ENCODE results near the gene PCSK6. TPM values are rescaled to one million over a fixed set of nuclear protein-coding genes. Genes with fewer than 3 reads are reported as not detected.
"Not testable (repeated sequence)": the region's sequence is repeated elsewhere in the genome, so short reads cannot be mapped to it uniquely, and the experiment has no call there.

The PCSK6 gene
- polyA plus RNA-seq, 1 donor: 9.8 TPM

DNA sequence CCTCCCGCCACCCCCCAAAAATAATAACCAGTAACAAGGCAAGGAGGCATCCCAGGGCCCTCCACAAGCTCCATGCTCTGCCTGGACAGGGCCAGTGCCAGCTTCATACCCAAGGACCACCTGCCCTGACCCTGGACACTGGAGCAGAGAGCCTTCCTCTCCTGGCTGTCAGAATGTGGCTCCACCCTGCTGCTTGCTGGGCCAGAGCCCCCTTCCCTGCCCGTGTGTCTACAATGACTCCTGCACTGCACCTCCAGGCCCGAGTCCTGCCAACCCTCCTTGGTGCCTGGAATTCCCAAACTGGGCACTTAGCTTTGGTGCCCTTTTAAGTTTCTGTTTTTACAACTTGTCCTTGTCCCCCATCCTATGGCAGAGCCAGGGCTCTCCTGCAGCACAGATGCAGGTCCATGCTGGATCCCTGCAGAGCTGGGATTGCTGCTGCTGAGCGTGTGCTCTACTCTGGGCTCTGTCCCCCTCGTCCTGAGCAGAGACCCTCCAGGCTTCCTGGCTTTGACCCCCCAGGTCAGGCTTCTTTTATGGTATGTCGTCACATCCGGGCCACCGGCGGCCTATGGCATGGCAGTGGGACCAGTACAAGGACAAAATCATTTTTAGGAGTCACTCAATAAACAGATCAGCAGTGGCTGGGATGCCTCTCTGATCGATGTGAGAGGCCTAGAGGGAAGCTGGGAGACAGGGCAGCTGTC is 183.0 kb downstream of the PCSK6 start:
- no peak for DNase-seq

DNA sequence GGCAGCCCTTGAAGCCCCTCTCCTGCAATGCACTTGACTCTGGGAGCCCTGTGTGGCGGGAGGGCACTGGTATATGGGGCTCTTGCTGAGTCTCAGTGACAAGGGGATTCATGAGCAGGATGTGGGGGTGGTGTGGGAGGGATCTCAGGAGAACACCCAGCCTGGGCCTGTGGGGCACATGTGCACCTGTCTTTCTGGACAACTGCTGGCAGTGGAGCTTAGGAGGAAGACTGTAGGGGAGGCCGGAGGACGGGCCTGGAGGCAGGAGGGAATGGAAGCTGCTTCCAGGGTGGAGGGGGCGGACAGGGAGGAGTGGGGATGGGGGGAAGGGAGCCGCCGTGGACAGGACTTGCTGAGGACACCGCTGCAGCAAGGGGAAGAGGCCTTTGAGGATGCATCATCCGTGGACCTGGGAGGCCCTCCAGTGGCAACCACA is 183.7 kb downstream of the PCSK6 start:
- DNase-seq: no peak

- no peak for DNase-seq
Observed at GRCh38 chr15:101303408-101303807, 186.1 kb downstream of the PCSK6 start.

DNA sequence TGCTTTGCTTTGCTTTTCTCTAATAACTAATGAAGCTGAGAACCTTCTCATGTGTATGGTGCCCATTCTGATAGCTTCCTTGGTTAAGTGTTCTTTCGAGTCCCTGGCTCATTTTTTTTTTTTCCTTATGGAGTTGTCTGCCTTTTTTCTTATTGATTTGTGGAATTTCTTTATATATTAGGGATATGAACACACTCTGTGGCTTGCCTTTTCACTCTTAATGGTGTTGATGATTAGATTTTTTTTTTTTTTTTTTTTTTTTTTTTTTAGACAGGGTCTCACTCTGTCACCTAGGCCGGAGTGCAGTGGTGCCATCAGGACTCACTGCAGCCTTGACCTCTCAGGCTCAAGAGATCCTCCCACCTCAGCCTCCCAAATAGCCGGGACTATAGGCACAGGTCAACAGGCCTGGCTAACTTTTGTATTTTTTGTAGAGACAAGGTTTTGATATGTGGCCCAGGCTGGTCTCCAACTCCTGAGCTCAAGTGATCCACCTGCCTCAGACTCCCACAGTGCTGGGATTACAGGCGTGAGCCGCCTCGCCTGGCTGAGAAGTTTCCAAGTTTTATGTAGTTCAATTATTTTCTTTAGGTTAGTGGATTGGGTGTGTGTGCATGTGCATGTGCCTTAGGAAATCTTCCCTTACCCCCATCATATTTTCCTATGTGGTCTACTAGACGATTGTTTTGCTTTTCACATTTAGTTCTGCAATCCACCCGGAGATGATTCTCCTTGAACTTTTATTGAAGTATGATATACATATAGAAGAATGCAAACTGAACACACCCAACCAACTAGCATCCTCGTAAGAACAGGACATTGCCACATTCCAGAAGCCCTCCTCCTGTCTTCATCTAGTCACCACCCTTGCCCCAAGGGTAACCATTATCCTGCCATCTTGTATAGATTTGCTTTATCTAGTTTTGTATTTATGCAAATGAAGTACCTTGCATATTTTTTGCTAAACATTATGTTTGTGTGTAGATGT is 192.8 kb downstream of the PCSK6 start:
- DNase-seq: no peak

DNA sequence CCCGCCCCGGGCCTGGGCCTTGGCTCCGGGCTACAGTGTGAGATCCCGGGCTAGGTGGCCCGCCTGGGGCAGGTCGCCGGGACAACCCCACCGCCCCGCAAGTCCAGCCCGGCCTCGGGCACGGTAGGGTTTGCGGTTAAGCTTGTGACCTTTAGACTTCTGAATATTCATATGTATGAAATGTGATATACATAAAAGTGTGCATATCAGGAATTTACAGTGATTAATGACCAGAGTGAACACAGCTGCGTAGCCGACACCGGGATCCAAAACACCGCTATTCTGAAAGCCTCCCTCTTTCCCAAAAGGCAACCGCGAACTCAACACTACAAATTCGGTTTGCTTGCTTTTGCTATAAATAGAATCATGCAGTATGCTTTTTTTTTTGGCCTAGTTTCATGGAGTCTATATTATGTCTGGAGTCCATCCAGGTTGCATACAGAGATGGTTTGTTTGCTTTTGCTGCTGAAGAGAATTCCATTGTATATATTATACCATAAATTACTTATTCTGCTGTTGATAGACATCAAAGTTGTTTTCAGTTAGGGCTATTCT is 193.8 kb downstream of the PCSK6 start:
- DNase-seq: no peak

- peak; percentile 98 for DNase-seq
Observed at GRCh38 chr15:101294731-101295606, 194.5 kb downstream of the PCSK6 start, which contains the start of gene SNRPA1. Gene SNRPA1 (minus strand): TSS chr15:101295248. CDS start chr15:101295178, 70 bp downstream.

DNA sequence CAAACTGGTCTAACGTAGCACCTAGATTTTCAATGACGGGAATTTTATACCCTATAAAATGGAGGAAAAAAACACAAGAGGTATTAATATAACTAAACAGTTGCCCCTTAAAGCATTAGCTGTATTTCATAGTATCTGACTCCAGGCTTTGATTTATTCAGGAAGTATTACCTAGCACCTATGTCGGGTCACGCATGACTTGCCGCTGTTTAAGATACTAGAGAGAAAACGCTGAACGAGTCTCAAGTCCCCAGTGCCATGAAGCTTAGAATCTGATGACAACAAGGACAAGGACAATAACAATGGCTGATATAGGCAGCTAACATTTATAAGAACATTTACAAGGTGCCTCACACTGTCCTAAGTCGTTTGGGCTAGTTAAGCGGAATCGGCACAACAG is 196.4 kb downstream of the PCSK6 start:
- DNase-seq: no peak

DNA sequence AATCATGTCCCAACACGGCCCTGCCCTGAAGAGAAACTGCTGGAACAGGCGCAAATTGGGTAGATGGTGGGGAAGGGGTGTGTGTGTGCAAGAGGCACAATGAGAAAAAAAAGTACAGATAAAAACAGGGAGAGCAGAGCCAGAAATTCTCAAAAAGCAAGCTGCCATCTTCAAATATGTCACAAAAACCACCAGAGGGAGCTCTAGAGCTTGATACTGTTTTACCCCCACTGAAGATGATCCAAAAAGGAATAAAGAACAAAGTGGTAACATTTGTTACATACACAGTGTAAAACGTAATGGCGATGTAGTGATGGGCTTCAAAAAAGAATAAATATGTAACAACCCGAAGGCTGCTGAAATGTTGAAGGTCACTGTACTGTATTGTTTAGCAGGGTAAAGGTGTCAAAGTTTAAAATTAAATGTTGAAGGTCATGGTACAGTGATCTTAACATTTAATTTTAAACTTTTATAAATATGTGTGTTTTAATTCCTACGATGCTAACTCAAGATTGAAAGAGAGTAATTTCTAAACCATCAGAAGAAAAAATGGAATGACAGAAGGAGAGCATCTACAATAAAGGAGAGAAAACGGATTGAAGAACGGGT is 200.5 kb downstream of the PCSK6 start:
- no peak for DNase-seq

DNA sequence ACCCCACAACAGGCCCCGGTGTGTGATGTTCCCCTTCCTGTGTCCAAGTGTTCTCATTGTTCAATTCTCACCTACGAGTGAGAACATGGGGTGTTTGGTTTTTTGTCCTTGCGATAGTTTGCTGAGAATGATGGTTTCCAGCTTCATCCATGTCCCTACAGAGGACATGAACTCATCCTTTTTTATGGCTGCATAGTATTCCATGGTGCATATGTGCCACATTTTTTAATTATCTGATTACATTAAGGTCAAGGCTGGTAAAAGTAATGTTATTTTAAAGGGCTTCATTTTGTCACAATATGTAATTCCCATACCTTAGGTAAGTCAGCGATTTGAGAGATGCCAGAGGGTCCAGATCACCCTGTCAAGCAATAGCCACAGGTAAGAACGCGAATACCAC is 202.2 kb downstream of the PCSK6 start:
- not testable (repeated sequence) for DNase-seq

GRCh38 chr15:101286471-101287114 is 202.9 kb downstream of the PCSK6 start:
- no peak for DNase-seq

DNA sequence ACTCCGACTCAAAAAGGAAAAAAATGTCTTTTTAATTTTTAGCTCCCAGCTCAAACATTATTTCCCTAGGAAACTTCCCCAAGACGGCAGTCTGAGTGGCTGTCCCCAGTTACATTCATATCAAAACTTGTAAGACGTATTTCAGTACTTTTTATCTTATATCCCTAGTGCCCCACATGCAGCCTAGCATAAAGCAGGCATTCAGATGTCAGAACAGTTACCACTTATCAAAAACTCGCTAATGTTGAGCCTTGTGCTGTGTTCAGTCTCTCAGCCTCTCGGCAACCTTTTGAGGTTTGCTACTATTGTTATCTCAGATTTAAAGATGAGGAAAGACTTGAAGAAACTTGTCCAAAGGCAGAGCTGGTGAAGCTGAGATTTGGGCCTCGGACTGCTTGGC is 205.6 kb downstream of the PCSK6 start:
- DNase-seq: no peak

DNA sequence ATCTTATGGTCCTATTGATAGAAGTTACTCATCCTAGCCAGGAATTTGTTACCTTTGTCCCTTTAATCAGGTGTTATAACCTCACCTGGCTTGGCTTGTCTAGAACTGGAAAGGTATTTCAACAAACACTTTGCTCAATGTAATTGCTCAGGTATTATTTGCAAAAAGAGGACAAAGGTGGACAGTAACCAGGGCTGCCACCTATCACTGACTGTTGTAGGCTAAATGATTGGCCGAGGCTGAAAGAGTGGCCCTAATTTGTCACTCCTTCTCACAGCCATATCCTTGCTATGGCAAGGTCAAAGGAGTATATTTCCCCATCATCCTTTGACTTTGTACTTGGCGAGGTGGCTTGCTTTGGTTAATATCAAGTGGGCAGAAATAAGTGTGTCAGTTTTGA is 209.5 kb downstream of the PCSK6 start:
- no peak for DNase-seq

GRCh38 chr15:101277943-101278564 is 211.5 kb downstream of the PCSK6 start:
- DNase-seq: no peak

GRCh38 chr15:101277038-101277822 is 212.3 kb downstream of the PCSK6 start, which contains the start of gene SELENOS:
Gene SELENOS (minus strand): TSS chr15:101277485. CDS start chr15:101277417, 68 bp downstream.
- peak; percentile 95 for DNase-seq

- DNase-seq: no peak
Observed at GRCh38 chr15:101276501-101277037, 212.9 kb downstream of the PCSK6 start.

GRCh38 chr15:101275018-101275417 is 214.5 kb downstream of the PCSK6 start:
- no peak for DNase-seq

DNA sequence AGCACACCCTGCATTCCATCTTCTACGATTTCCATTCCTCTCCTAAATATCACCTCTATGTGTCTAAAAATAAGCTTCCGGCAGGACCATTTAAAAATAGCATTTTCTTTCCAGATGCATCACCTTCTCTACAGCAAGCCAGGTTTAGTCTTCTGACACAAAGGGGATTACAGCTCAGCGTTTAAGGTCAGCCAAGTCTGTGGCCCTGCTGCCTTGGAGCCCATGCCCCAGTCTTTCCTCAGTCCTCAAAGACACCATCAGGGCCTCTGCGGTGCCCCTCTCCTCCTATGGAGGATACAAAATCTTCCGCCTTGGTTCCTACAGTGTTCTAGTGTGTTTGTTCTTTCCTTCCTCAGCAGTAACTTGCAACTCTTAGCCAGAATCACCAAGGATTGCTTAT is 216.0 kb downstream of the PCSK6 start:
- no peak for DNase-seq

GRCh38 chr15:101272584-101272983 is 216.9 kb downstream of the PCSK6 start:
- no peak for DNase-seq

GRCh38 chr15:101269479-101270223 is 219.9 kb downstream of the PCSK6 start:
- DNase-seq: no peak

Data from hindlimb muscle (tissue), 1 donor.